K562 (cell line): ENCODE results near the gene HMGCL. TPM values are rescaled to one million over a fixed set of nuclear protein-coding genes. Genes with fewer than 3 reads are reported as not detected.
A peak's percentile ranks its signal among the peaks of the same experiment; 100 is the strongest.

Source experiments
- C11orf30 ChIP-seq: fragments of 450-650 bp; IDR thresholded peaks from 2 replicates; pipeline ENCODE4 v1.6.1; 2016; ENCODE audit warnings: low read depth, mild to moderate bottlenecking
- CEBPZ ChIP-seq: fragments of 150-350 bp; IDR thresholded peaks from 2 replicates; pipeline ENCODE4 v1.6.1; 2014; ENCODE audit warnings: low read depth, mild to moderate bottlenecking, low read length, borderline replicate concordance
- CHD2 ChIP-seq: IDR thresholded peaks from 2 replicates; pipeline ENCODE4 v1.6.1; 2011; ENCODE audit warnings: low read depth, low read length
- CTBP1 ChIP-seq: fragments of 450-650 bp; IDR thresholded peaks from 2 replicates; pipeline ENCODE4 v1.6.1; 2016; ENCODE audit warnings: borderline replicate concordance
- E2F6 ChIP-seq, 2 experiments: IDR thresholded peaks; 2 replicates each; pipeline ENCODE4 v1.6.1; 2011; ENCODE audit warnings: borderline replicate concordance in 1 of 2, control low read depth in 1 of 2, low read depth in 1 of 2, low read length in 1 of 2, mild to moderate bottlenecking in 1 of 2, mixed read lengths in 1 of 2, moderate library complexity in 1 of 2; ENCODE audit not compliant: insufficient read depth in 1 of 2, insufficient read length in 1 of 2, poor library complexity in 1 of 2, severe bottlenecking in 1 of 2; ENCODE audit errors: extremely low read depth in 1 of 2
- GABPA ChIP-seq: fragments of 200-800 bp; sonication (Bioruptor generic); conservative IDR thresholded peaks from 2 replicates; pipeline ENCODE4 v1.6.1; 2016; ENCODE audit warnings: low read depth, missing genetic modification characterization, missing compliant biosample characterization
- HNRNPLL ChIP-seq: fragments of 200-400 bp; formaldehyde crosslinking; IDR thresholded peaks from 2 replicates; pipeline ENCODE4 v1.6.1; 2017; ENCODE audit warnings: low read length, low read depth, mild to moderate bottlenecking; ENCODE audit not compliant: poor library complexity, severe bottlenecking
- KAT7 ChIP-seq: sonication (generic); formaldehyde crosslinking; IDR thresholded peaks from 2 replicates; pipeline ENCODE4 v1.8.0; 2022; ENCODE audit warnings: missing genetic modification reagents, mild to moderate bottlenecking, borderline replicate concordance
- KDM5B ChIP-seq: fragments of 200-600 bp; sonication (generic); IDR thresholded peaks from 2 replicates; pipeline ENCODE4 v1.6.1; 2012; ENCODE audit warnings: low read depth, mild to moderate bottlenecking, moderate library complexity, low read length, control low read depth, inconsistent platforms; ENCODE audit not compliant: insufficient replicate concordance
- MAZ ChIP-seq, 2 experiments: fragments of 450-650 bp in 1 of 2; sonication (generic) in 1 of 2; formaldehyde crosslinking; IDR thresholded peaks in 1 of 2; conservative IDR thresholded peaks in 1 of 2; 2 replicates each; pipeline versions ENCODE4 v1.4.0 to v1.5.0; 2020; ENCODE audit warnings: mild to moderate bottlenecking in 1 of 2, missing genetic modification reagents in 1 of 2
- MECOM ChIP-seq: fragments of 250-450 bp; sonication (Bioruptor Pico); IDR thresholded peaks from 2 replicates; pipeline ENCODE4 v1.8.0; 2022; ENCODE audit warnings: inconsistent platforms
- MXD1 ChIP-seq: fragments of 250-450 bp; sonication (Bioruptor Pico); IDR thresholded peaks from 2 replicates; pipeline ENCODE4 v1.8.0; 2021; ENCODE audit warnings: borderline replicate concordance, mild to moderate bottlenecking, moderate library complexity; ENCODE audit not compliant: poor library complexity, severe bottlenecking
- NFATC3 ChIP-seq: fragments of 450-650 bp; IDR thresholded peaks from 2 replicates; pipeline ENCODE4 v1.6.1; 2017; ENCODE audit warnings: mild to moderate bottlenecking
- PRPF4 ChIP-seq: fragments of 200-400 bp; formaldehyde crosslinking; IDR thresholded peaks from one replicate; pipeline ENCODE4 v1.6.1; 2017; ENCODE audit warnings: low read length, low read depth, mild to moderate bottlenecking; ENCODE audit not compliant: insufficient read depth, poor library complexity, severe bottlenecking
- TCF7L2 ChIP-seq: fragments of 150-350 bp; IDR thresholded peaks from 2 replicates; pipeline ENCODE4 v1.6.1; 2016; ENCODE audit warnings: low read depth, mild to moderate bottlenecking, low read length, moderate library complexity
- ZC3H11A ChIP-seq: IDR thresholded peaks from 2 replicates; pipeline ENCODE4 v1.6.1; 2012; ENCODE audit warnings: low read depth, low read length, improper control_type of control experiment
- ZNF12 ChIP-seq: sonication (generic); formaldehyde crosslinking; IDR thresholded peaks from 2 replicates; pipeline ENCODE4 v1.4.0; 2020; ENCODE audit warnings: mild to moderate bottlenecking, missing genetic modification reagents
- ZNF134 ChIP-seq: fragments of 250-450 bp; sonication (Bioruptor Pico); conservative IDR thresholded peaks from 2 replicates; pipeline ENCODE4 v1.4.0; 2020
- ZNF224 ChIP-seq: sonication (generic); formaldehyde crosslinking; IDR thresholded peaks from 2 replicates; pipeline ENCODE4 v1.8.0; 2022; ENCODE audit warnings: mild to moderate bottlenecking, missing genetic modification reagents
- ZNF347 ChIP-seq: fragments of 450-650 bp; formaldehyde crosslinking; IDR thresholded peaks from 2 replicates; pipeline ENCODE4 v1.4.0; 2020; ENCODE audit warnings: low read depth, mild to moderate bottlenecking, moderate library complexity
- ZNF696 ChIP-seq: fragments of 250-450 bp; sonication (Bioruptor Pico); conservative IDR thresholded peaks from 2 replicates; pipeline ENCODE4 v1.4.0; 2020; ENCODE audit warnings: mild to moderate bottlenecking, moderate library complexity
- ZNF699 ChIP-seq: fragments of 250-450 bp; sonication (Bioruptor Pico); IDR thresholded peaks from 2 replicates; pipeline ENCODE4 v1.8.0; 2021; ENCODE audit warnings: mild to moderate bottlenecking, moderate library complexity; ENCODE audit not compliant: insufficient replicate concordance
- ZSCAN29 ChIP-seq: fragments of 450-650 bp; IDR thresholded peaks from 2 replicates; pipeline ENCODE4 v1.6.1; 2017
- polyA plus RNA-seq, 8 experiments: library from polyadenylated mRNA; depleted of rRNA in 4 of 8; stranded (reverse) in 5 of 8; unstranded in 3 of 8; fragments of >200 nt; fragmentation: Nextera tagmentation in 2 of 8; fragmentation: Illumina TruSeq in 1 of 8; extraction: Ambion mirVana in 2 of 8; extraction: Trizol in 1 of 8; gene quantifications; 2 replicates each; pipeline versions ENCODE4 v1.2.1 to v1.2.3, GENCODE V29; 2011 to 2014; ENCODE audit warnings: inconsistent platforms in 1 of 8, missing spikeins in 1 of 8
- total RNA-seq, 7 experiments: library from RNA; depleted of rRNA in 6 of 7; stranded (reverse); fragments of >200 nt in 6 of 7; fragmentation: Illumina TruSeq in 2 of 7; extraction: Trizol in 2 of 7; gene quantifications; 2 replicates each; pipeline versions ENCODE4 v1.2.1 to v1.2.3, GENCODE V29; 2011 to 2021; ENCODE audit warnings: low replicate concordance in 1 of 7

The HMGCL gene
- total and polyA plus RNA-seq, 9 of the 15 experiments (the other 6 are each of a cell fraction or from before 2014, with no cell fraction given) = 18.0 to 82.2 (median 24.2) TPM

GRCh38 chr1:23867895-23868556, 42.8 kb upstream of the HMGCL start, which contains the start of gene FUCA1 (continued):
- no peak for TF ChIP-seq ZNF224 (CRISPR knock-in tag)
- no peak for TF ChIP-seq ZNF347 (CRISPR knock-in tag)
- peak; percentile 81 for TF ChIP-seq CTBP1
- TF ChIP-seq CEBPZ = no peak
- no peak for TF ChIP-seq C11orf30
- TF ChIP-seq E2F6 (IDR thresholded peaks at IDR 0.05; ENCODE audit: borderline replicate concordance in 1 of 2, extremely low read depth in 1 of 2, insufficient read depth in 1 of 2, insufficient read length in 1 of 2, low read depth in 1 of 2, low read length in 1 of 2, poor library complexity in 1 of 2, severe bottlenecking in 1 of 2) = peak in 1 of 2 experiments; percentile 33
- TF ChIP-seq ZNF696 (CRISPR knock-in tag) = no peak
- TF ChIP-seq TCF7L2 = no peak
- TF ChIP-seq MAZ (CRISPR knock-in tag; conservative IDR thresholded peaks at IDR 0.05 in 1 of 2, IDR thresholded peaks at IDR 0.05 in 1 of 2) = peak; percentile 64 to 85; a peak in 3 of 4 replicates
- no peak for TF ChIP-seq CHD2
- no peak for TF ChIP-seq PRPF4
- TF ChIP-seq ZNF12 (CRISPR knock-in tag) = peak; percentile 34; the same call in 1 of the 2 replicates
- no peak for TF ChIP-seq ZNF134
- TF ChIP-seq MECOM (CRISPR knock-in tag) = no peak
- TF ChIP-seq NFATC3 = 0 out of 2 replicates have a peak, but pooled peaks have one; percentile 56
- no peak for TF ChIP-seq ZC3H11A
- TF ChIP-seq KDM5B = peak; percentile 69
- TF ChIP-seq ZNF699 (CRISPR knock-in tag) = no peak
- TF ChIP-seq ZSCAN29 = no peak
- TF ChIP-seq GABPA (tag) = peak; percentile 74
- TF ChIP-seq HNRNPLL = peak; percentile 93
- TF ChIP-seq KAT7 (CRISPR knock-in tag) = no peak
- TF ChIP-seq MXD1 (CRISPR knock-in tag) = peak; percentile 10
